HG03060 (cell line): ENCODE measurements around the gene ERP27.

Experiments
- ATAC-seq: cut with Tn5 transposase; IDR thresholded peaks from one replicate; pipeline ENCODE4 v1.9.1; 2021; ENCODE audit warnings: low read depth, moderate number of reproducible peaks; ENCODE audit not compliant: unreplicated experiment

The ERP27 gene

DNA sequence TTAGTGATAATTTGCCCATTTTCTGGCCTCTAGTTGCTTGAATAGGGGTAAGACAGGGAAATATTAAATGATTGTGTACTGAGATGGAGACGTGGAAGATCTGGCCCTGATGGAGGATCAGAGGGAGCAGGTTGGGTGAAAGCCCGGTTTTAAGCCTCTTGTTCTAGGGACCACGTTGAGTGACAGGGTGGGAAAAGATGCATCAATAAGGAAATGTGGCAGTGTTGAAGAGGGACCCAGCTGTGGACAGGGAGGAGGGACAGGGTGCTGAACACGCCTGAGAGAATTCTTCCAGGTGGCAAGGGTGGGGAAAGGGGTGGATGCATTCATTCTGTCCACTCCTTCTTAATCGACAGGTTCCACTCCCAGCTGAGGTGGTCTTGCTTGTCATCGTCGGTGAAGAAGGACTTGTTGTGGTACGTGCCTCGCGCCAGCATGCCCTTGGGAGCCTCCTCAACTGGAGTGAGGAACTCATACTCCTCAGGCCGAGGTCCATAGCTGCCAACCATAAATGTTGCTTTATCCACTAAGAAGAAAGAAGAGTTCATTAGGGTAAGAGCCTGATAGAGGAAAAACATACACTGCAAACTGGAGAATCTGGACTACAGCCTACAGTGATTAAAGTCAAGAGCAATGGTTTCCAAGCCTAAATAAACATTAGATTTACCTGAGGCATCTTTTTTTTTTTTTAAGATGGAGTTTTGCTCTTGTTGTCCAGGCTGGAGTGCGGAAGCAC is 4.0 kb upstream of the ERP27 start:
- ATAC-seq = no peak

DNA sequence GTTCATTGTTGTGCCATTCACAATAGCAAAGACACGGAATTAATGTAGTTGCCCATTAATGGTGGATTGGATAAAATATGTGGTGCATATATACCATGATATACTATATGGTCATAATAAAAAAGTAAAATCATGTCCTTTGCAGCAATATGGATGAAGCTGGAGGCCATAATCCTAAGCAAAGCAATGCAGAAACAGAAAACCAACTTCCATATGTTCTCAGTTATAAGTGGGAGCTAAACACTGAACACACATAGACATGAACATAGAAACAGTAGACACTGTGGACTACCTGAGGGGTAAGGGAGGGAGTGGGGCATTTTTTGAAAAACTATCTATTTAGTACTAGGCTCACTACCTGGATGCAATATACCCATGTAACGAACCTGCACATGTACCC is 3.0 kb upstream of the ERP27 start:
- ATAC-seq = no peak

DNA sequence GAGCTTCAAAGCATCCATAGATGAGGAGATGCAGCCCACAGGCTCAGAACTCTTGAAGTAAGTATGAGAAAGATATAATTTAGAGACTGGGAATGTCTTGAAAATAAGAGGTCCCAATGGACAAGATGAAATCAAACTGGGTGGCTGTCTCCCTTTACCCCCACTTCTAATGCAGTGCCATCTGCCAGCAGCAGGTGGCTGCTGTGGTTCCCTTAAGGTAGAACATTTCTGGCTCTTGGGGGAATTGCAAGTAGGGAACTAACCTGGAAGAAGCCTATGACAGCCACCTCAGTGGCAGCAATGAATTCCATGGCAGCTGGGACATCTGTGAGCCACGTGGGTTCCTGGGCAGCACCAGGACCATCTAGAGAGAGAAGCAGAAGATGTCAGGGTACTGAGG is 648 bp downstream of the ERP27 start:
- ATAC-seq = no peak

DNA sequence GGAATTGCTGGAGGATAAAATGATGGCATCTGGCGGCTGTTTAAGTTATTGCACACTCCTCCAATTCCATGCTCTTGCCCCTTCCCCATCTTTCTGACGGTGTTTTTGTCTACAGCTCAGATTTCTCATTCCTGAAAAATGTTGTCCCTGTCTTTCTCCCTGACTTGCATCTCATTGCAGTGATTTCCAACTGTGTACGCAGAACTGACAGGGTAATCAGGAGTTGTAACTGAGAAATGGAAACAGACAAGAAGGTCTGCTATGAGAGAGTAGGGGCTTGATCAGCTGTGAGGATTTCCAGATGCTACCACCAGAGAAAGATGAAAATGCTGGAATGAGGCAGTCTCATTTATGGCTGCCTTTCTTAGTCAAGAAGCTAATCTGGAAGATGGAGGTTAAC is 1.3 kb downstream of the ERP27 start:
- no peak for ATAC-seq

DNA sequence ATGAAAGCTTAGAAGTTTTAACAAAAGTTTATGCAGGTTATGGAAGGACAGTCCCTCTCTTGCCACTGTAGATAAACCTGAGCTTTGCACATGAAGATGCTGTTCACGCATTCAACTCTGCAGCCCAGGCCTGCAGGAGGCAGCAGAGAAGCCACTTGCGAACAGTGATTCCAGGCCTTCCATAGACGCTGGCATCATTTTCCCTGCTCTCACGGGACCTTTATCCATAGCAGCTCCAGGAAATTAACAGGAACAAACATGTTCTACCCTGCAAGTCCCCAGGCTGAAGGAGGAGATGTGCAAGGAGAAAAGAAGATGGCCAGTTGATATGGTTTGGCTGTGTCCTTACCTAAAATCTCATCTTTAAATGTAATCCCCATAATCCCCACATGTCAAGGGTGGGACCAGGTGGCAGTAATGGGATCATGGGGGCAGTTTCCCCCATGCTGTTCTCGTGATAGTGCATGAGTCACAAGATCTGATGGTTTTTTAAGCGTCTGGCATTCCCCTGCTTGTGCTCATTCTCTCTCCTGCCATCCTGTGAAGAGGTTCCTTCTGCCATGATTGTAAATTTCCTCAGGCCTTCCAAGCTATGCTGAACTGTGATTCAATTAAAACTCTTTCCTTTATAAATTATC is 2.0 kb downstream of the ERP27 start:
- no peak for ATAC-seq

DNA sequence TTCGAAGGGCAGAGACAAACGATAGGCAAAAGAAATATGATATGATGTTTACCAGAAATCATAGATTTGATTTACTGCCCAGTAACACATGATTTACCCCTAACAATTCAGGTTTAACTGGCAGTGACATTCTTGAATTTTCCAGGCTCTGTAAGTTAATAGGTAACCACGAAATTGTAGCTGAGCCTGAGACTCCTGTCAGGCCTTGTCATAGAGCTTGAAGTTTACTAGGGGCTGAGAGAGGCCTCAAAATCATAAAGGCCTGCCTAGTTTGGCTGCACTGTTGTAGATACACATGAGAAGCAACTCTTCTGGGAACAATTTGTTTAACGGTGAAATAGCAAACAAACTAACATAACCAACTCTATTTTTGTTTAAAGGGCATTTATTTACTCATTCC is 3.3 kb downstream of the ERP27 start:
- ATAC-seq = no peak

DNA sequence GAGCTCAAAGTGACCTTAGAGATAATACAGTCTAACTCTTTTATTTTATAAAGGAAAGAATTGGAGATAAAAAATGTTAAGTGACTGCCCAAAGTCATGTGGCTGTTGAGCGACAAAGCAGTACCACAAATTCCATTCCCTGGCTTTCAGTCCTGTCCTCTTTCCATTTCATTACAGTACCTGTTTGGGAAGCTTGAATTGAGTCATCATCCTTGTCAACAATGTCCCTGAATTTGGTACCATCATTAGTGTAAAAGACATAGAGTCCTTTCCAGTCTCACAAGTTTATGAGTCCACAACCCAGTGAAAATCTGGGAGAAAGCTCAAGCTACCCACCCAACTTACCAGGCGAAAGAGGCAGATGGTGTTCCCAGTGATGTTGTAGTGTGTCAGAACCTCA is 3.8 kb downstream of the ERP27 start:
- ATAC-seq = no peak

DNA sequence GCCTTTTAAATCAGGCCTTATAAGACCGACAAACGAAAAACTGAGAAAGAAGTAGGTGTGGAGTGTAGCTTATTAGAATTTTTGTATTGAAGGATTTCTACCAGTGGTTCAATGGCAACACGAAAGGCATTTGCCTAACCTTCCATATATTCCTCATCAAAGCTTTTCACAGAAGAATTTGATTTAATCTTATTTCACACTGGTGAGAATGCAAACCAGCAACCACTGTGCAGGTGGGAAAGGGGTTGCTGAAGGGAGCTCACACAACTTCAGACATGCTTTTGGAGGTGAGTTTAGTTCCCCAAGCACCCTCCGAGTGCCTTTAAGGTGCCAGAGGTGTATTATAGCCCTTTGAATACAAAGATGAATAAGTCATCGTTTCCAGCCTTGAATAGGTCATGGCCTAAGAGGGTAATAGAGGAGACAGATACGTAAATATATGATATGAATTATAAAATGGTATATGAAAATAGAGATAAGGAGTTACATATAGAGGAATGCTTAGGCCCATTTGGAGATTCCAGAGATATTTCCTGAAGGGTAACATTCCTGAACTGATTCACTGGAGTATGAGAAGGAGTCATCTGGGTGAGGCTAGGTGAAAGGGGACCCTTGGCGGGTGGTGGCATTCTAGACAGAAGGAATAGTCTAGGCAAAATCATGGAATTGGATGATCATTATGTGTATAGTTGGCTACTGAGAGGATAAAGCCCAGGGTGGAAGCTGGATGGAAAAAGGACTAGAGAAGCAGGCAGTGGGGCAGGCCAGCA is 6.4 kb downstream of the ERP27 start:
- no peak for ATAC-seq

DNA sequence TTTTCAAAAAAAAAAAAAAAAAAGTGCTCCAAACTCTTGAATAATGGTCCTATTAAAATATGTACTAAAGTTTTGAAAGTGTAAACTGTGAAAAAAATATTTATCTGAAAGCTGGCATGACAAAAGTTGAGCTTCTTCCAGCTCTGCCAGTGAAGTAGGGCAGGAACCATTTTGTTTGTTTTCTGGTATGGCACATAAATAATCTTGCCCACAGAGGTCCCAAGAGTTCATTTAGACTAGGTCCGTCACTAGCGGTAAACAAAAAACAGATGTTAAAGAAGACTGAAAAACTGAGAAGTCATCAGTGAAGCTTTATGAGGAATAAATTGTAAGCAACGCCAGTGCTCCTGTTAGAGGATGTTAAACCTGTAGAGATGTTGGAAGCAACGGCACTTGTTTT is 7.0 kb downstream of the ERP27 start:
- no peak for ATAC-seq

DNA sequence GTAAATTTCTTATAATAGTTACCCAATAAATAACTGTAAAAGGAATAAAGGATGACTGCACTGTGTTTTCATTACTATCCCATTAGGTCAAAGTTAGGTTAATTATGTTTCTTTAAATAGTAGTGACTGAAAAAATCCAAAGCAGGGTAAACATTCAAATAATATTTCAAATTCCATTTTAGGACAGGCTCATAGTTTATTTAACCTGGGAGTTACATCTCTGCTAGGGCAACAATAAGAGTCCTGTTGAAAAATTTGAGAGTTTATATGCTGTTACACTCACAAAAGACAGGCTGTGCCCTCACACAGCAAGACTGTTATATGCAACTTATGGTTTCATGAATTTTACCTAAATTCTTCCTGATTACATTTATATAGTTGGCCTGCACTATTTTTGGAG is 8.0 kb downstream of the ERP27 start:
- no peak for ATAC-seq

DNA sequence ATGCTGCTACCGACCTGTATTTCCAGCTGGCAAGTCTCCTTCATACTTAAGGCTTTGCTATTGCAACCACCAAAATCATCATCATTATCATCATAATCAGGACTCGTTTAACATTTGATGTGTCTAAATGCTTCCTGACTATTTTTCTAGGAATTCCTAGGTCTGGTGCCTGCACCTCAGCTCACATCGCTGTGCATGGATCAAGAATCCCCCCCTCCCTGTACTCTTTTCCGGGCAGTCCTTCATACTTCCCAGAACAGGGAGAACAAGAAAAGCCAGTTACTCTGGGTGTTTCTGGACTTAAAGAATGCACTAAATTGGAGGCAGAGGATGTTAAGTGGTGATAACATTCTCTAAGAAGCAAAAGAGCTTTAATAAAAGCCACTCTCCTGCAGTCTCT is 9.4 kb downstream of the ERP27 start:
- no peak for ATAC-seq

DNA sequence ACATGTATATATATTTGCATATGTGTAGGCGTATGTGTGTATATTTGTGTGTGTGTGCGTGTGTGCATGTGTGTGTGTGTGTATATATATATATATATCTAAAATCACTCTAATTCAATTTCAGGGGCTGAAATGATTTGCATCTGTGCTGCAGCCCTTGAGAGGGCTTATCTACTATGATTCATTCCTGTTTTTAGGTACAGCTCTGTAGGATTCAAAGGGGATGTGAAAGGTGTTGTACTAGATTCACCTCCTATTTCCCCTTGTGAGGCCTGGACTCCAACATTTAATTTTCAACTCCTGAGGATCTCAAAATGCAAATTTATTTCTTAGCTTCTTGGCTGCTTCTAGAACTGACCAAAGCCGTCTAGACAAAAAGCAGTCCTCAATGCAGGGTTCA is 11.1 kb downstream of the ERP27 start:
- ATAC-seq = no peak

DNA sequence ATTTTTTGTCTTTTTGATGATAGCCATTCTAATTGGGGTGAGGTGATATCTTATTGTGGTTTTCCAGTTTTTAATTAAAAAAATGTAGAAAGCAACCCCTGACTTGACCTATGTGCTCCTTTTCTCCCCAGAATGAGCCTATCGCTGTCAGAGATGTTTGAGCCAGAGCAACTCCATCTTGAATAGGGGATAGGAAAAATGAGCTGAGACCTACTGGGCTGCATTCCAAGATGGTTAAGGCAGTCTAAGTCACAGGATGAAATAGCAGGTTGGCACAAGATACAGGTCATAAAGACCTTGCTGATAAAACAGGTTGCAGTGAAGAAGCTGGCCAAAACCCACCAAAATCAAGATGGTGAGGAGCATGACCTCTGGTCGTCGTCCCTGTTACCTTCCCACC is 13.8 kb downstream of the ERP27 start:
- no peak for ATAC-seq

DNA sequence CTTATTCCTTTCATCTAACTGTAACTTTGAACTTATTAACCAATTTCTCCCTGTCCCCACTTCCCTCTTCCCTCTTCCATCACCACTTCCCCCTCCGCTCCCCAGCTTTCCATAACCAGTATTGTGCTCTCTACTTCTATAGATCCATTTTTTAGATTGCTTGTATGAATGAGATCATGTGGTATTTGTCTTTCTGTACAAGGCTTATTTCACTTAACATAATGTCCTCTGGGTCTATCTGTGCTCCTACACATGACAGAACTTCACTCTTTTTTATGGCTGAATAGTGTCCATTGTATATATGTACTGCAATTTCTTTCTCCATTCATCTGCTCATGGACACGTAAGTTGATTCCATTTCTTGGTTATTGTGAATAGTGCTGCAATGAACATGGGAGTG is 14.4 kb downstream of the ERP27 start:
- no peak for ATAC-seq

DNA sequence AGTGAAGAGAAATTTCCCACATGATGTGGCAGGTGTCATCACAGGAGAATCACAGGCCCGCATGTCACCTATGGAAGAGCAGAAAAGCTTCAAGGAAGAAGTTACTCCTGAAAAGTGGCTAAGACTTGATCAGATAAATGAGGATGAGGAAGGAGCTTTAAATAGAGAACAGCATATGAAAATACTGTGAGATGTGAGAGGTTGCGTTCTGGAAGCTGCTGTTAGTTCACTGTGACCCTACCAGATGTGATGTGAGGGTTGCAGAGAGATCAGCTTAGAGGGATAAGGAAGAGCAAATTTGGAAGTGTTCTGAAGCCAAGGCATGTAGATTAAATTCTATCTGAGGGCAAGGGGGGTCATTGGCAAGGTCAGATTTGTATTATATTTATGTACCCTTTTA is 17.1 kb downstream of the ERP27 start:
- ATAC-seq = no peak

DNA sequence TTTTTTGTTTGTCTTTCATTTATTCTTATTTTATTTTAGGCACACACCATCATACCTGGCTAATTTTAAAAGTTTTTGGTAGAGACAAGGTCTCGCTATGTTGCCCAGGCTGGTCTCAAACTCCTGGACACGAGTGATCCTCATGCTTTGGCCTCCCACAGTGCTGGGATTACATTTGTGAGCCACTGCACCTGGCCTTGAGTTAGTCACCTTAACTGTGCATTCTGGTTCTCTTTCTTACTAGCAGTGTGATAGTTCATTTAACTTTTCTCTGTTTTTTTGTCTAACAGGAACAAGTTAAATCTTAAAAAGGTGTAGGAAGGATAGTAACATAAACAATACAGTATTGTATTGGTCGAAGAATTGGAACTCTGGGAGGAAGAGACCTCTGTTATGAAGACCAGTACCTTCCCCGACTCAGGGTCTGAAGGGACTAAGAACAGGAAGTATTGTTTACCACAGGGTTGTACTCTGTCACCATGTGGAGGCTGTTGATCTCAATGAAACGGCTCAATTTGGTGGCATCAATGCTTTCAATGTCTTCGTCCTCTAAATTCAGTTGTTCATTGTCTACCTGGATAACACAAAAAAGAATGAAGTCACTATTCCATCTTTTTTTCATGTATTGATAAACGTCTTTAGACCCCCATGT is 17.7 kb downstream of the ERP27 start:
- ATAC-seq = no peak

DNA sequence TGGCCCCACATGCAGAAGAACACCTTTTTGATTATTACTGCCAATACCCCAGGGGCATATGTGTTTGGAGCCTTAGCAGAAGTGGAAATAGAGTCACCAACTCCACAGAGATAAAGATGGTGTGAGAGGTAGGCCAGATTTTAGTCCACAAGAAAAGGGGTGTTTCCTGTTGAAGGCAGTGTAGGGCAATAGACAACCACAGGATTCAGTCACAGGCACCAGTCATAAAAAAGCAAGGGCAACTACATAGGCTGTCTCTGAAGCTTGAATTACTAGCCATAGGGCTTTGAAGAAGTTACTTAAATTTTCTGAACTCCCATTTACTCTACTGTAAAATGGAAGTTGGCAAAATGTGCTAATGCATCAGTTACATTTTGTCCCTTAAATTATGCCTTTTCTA is 18.9 kb downstream of the ERP27 start:
- ATAC-seq = no peak

DNA sequence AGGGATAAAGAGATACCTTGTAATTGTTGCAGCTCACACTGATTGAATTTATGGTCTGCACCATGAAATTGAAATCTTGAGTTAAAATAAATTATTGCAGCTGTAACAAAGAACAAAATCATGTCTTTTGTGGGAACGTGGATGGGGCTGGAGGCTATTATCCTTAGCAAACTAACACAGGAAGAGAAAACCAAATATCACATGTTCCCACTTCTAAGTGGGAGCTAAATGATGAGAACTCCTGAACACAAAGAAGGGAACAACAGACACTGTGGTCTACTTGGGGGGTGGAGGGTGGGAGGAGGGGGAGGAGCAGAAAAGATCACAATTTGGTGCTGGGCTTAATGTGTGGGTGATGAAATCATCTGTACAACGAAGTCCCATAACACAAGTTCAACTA is 22.6 kb downstream of the ERP27 start:
- ATAC-seq = no peak

DNA sequence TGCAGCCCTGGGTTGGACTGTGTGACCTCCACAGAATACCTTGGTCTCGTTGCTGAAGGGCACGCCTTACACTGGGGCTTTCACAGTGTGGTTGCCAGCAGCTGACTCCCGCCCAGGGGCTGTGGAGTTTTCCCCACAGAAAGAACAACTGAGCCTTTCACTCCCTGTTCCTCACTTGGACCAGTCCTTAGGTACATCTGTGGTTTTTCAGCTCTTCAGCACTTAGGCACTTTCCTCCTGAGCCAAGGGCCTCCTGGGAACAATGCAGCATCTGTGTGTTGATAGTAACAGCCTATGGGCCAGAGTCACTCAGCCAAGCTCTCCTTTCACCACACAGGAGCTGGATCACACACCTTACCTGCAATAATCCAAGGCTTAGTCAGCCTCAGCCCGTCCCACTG is 25.0 kb downstream of the ERP27 start:
- ATAC-seq = no peak

DNA sequence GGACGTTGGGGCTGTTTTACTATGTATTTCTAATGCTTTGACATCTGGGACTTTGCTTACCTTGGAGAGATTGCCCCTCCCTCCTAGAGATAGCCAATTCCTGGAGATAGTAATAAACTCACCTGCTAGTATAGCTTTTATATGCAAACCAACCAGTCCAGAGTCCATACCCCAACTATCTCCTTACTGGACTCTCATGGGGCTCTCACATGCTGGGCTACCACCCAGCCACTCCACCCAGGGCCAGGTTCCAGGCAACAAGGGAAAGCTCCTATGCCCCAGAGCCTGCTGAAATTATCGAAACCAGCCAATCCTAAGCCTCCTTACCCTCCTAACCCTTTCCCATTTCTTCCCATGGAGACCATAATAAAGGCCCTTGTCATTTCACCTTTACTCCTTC is 27.2 kb downstream of the ERP27 start:
- ATAC-seq = no peak
